HG03066 (cell line): ENCODE results near the gene ST7.
"Not testable (repeated sequence)": the region's sequence is repeated elsewhere in the genome, so short reads cannot be mapped to it uniquely, and the experiment has no call there.

Source experiments
- ATAC-seq: cut with Tn5 transposase; IDR thresholded peaks from one replicate; pipeline ENCODE4 v1.9.1; 2021; ENCODE audit warnings: low read depth; ENCODE audit not compliant: unreplicated experiment

ST7 gene

DNA sequence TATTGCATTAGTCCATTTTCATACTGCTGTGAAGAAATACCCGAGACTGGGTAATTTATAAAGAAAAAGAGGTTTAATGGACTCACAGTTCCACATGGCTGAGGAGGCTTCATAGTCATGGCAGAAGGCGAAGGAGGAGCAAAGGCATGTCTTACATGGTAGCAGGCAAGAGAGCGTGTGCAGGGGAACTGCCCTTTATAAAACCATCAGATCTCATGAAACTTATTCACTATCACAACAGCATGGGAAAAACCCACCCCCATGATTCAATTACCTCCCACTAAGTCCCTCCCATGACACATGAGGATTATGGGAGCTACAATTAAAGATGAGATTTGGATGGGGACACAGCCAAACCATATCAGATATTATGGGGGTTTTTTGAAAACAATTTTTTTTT, 21.7 kb downstream of the ST7 start:
- ATAC-seq, result not testable (repeated sequence)

- ATAC-seq, result no peak
These were observed 23.9 kb downstream of the ST7 start for GRCh38 chr7:116977172-116977571.

- no peak for ATAC-seq
These were observed 24.7 kb downstream of the ST7 start for GRCh38 chr7:116978006-116978405.

GRCh38 chr7:116979430-116979829, 26.1 kb downstream of the ST7 start:
- ATAC-seq, result no peak

- ATAC-seq, result no peak
These were observed 27.1 kb downstream of the ST7 start for GRCh38 chr7:116980354-116980753.

DNA sequence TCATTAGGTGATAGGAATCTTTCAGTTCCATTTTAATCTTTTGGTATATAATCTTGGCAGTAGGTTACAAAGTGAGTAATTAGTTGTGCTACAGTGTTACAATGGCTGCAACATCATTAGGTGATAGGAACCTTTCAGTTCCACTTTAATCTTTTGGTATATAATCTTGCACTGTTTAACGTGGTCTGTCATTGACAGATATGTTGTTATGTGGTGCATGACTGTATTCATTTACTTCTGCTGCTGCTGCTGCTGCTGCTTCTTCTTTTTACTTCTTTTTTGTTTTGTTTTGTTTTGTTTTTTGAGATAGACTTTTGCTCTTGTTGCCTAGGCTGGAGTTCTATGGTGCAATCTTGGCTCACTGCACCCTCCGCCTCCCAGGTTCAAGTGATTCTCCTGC, 28.6 kb downstream of the ST7 start:
- no peak for ATAC-seq

- ATAC-seq, result no peak
These were observed 31.2 kb downstream of the ST7 start for GRCh38 chr7:116984511-116984910.

DNA sequence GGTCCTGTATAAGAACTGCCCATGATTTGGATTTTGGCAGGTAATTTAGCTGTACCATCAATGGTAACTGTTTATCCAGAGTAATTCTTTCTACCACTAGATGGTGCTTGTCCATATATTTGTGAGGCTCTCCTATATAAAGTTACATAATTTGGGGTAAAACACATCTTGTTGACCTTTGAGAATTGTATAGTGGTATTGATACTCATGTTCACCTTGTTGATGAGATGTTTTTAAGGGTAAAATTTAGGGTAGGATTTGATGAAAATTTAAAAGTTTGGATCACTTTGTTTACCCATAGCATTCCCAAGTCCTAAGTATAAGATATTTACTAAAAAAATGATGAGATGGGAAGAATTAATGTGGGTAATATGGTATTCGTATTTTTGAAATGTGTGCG, 31.6 kb downstream of the ST7 start:
- ATAC-seq, result peak; percentile 49

DNA sequence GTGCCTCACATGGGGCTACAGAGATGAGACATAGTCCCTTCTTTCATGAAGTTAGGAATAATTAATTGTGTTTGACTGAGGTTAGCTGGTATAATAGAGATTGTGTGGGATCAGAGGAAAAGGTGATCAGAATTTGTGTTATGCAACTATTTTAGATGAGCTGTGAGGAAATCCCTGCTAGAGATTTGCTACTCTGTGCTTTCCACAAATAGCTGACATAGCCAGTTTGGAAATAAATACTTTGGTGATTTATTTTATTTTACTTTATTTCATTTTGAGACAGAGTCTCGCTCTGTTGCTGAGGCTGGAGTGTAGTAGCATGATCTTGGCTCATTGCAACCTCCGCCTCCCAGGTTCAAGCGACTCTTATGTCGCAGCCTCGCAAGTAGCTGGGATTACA, 32.3 kb downstream of the ST7 start:
- ATAC-seq, result no peak

DNA sequence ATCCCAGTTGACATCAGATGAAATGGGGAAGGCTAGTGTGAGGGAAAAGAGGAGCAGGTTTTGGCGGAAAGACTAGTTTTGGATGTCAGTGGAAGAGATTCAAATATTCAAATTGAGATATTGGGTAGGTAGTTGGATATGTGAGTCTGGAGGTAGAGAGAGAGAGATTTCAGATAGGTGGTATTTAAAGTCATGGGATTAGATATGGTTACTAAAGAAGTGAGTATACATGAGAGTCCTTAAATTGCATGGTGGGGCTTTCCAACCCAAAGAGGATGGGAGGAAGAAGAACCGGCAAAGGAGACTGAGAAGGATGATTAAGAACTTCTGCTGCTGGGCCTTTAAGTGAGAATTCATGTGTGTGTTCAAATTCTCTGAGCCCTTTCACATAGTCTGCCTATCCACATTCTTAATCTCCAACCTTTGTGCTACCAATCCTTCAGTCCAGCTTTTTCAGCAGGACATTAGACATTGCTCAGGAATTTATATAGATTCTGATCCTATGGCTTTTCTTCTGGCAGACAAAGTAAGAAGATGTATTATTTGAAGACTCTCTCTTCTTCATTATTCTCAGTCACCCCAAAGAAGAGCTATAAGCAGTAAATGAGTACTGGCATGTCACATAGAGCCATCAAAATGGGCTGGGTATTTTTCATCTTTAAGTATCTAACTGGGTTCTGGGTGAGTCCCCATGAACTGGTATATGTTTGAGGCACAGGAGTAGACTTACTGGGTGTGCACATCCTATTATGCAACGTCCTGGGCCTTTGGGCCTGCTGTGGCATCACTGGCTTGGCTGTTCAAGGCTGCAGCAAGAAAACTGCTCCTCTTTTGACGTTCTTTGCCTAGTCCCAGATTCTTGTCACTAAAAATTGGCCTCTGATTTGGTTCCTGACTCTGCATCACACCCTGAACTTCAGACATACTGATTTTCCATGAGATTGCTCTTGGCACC, 33.6 kb downstream of the ST7 start:
- ATAC-seq, result no peak

DNA sequence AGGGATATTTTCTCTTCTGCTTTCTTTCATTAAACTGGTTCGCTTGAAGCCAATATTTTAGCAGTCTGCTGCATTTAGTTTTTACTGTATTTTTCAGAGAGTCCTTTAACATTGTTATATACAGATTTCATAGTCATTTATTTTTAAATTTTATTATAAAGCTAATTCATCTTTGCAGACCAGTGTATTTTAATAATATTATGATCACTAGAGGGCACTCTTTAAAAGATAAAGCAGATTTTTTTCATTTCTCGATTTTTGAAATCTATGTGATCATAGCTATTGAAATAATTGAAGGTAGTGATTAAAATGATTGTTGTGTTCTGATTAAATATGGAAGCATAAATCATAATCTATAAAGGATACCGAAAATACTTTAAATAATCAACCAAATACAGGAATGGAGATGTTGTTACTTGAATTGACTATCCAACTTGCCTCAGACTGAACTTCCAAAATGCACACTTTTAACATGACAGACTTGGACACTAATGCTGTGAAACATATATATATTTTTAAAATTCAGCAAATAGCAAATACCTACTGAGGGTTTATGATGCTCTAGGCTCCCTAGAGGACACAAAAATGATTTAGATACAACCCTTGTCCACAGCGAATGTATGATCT, 35.2 kb downstream of the ST7 start:
- no peak for ATAC-seq

DNA sequence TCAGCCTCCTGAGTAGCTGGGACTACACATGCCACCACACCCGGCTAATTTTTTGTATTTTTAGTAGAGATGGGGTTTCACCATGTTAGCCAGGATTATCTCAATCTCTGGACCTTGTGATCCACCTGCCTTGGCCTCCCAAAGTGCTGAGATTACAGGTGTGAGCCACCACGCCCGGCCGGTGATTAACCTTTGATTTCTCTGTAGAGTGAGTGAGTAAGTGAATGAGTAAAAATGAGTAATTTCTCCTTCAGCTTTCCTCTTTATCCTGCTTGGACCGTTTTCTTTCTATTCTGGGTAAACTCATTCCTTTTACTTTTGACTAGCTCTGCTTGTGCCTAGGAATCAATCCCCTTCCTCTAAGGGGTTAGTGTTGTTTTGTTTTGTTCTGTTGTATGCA, 36.8 kb downstream of the ST7 start:
- ATAC-seq, result no peak

DNA sequence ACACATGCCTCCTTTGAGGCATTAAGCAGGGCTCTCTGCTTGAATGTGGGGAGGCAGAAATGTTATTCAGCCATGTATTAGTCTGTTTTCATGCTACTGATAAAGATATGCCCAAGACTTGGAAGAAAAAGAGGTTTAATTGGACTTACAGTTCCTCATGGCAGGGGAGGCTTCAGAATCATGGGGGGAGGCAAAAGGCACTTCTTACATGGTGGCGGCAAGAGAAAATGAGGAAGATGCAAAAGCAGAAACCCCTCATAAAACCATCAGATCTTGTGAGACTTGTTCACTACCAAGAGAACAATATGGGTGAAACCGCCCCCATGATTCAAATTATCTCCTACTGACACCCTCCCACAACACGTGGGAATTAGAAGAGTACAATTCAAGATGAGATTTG, 37.9 kb downstream of the ST7 start:
- no peak for ATAC-seq

DNA sequence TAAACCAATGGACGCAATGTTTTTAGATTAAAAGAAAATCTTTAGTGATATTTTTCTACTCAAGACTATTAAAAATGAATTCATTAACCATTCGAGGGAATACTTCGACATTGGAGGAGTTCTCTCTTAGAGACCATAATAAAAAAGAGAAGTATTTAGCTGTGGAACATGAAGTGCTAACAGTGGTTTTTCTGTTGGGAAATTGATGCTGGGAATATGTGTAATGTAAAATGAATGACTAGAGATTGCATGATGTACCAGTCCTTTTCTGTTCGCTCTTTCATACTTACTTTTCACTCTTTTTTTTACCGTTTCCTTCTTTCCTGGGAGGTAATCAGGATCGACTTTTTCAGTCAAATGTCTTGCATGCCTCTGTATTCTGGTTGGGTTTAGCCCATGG, 41.3 kb downstream of the ST7 start:
- no peak for ATAC-seq

DNA sequence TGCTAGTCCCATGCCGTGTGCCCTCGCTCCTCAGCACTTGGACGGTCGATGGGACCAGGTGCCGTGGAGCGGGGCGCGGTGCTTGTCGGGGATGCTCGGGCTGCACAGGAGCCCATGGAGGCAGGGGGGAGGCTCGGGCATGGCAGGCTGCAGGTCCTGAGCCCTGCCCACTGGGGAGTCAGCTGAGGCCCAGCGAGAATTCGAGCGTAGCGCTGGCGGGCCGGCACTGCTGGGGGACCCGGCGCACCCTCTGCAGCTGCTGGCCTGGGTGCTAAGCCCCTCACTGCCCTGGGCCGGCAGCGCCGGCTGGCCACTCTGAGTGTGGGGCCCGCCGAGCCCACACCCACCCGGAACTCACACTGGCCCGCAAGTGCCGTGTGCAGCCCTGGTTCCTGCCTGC, 44.7 kb downstream of the ST7 start:
- no peak for ATAC-seq

DNA sequence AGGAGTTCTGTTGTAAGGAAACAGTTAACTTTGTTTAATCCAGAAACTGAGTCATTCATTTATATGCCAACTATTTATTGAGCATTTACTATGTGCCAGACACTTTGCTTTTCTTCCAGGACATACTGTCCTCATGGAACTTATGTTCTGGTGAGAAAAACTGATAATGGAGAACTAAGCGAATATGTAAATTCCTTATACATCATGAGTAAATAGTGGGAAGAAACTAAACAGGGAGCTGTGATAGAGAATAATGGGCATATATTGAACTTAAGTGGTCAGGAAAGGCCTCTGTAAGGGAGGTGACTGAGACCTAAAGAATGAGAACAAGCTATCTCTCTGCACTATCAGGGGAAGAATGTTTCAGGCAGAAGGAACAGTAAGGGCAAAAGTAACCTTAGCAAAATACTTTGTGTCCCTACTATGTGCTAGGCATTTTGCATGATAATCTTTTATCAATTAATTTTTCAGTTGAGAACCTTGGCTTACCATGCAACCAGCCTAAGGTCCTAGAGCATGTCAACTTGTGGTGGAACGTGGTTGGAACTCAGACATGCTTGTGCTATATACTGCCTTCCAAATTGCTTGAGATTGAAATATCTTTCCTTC, 45.4 kb downstream of the ST7 start:
- ATAC-seq, result no peak

DNA sequence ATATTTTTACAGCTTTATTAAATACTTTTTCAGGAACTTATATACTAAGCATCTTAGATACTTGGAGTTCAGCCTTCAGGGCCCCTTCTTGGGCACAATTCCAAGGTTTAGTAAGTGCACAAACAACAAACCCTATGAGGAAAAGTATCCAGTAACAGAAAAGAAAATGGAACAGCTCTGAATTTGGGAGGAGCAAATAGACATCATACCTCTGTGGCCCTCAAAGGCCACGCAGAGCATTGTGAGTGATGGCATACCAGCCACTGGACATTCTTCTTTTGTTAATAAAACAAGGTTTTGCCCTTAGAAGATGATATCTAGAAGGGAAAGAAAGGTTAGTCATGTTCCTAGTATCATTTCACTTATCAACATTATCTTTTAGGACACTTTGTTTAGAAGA, 46.0 kb downstream of the ST7 start:
- ATAC-seq, result no peak

- no peak for ATAC-seq
These were observed 48.0 kb downstream of the ST7 start for GRCh38 chr7:117001283-117001682.

GRCh38 chr7:117004899-117005298, 51.6 kb downstream of the ST7 start:
- no peak for ATAC-seq

DNA sequence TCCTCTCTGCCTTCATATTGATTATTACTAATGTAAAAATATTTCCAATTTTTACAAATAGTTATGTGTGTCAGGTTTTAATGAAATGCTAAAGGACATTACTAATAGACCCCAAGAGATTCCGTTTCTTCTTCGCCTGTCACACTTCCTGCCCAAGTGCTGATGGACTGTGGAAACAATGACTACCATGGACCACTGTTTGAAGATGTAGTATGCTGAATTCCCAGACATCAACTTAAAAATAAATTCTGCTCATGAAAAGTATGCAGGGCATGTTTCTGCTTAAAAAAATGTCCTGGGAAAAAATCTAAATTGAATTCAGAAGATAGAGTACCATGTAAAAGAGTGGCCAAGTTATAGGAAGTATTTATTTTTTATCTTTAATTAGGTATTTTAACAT, 52.1 kb downstream of the ST7 start:
- no peak for ATAC-seq

DNA sequence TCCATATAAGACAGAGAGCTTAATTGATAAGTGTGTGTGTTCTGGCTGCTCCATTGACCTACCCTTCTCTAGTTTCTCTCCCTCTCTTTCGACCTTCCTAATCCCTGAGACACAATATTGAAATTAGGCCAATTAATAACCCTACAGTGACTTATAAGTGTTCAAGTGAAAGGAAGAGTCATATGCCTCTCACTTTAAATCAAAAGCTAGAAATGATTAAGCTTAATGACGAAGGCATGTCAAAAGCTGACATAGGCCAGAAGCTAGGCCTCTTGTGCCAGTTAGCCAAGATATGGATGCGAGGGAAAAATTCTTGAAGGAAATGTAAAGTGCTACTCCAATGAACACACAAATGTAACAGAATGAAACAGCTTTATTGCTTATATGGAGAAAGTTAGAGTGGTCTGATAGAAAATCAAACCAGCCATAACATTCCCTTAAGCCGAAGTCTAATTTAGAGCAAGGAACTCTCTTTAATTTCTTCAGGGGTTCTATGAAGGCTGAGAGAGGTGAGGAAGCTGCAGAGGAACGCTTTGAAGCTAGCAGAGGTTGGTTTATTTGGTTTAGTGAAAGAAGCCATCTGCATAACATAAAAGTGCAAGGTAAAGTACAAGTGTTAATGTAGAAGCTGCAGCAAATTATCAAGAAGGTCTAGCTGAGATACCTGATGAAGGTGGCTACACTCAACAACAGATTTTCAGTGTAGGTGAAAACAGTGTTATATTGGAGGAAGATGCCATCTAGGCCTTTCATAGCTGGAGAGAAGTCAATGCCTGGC, 53.8 kb downstream of the ST7 start:
- ATAC-seq, result no peak
